Ramos (cell line): Measurements from ENCODE around the gene GRIK5.
"Not testable (repeated sequence)": the region's sequence is repeated elsewhere in the genome, so short reads cannot be mapped to it uniquely, and the experiment has no call there.

ENCODE experiments used
- in situ Hi-C: fragments of 300-500 bp; cut with MboI; formaldehyde crosslinking; loops from one replicate; pipeline ENCODE4 v1.14.3; 2022; ENCODE audit warnings: low sequenced_read_pairs; ENCODE audit not compliant: unreplicated experiment

Gene GRIK5

DNA sequence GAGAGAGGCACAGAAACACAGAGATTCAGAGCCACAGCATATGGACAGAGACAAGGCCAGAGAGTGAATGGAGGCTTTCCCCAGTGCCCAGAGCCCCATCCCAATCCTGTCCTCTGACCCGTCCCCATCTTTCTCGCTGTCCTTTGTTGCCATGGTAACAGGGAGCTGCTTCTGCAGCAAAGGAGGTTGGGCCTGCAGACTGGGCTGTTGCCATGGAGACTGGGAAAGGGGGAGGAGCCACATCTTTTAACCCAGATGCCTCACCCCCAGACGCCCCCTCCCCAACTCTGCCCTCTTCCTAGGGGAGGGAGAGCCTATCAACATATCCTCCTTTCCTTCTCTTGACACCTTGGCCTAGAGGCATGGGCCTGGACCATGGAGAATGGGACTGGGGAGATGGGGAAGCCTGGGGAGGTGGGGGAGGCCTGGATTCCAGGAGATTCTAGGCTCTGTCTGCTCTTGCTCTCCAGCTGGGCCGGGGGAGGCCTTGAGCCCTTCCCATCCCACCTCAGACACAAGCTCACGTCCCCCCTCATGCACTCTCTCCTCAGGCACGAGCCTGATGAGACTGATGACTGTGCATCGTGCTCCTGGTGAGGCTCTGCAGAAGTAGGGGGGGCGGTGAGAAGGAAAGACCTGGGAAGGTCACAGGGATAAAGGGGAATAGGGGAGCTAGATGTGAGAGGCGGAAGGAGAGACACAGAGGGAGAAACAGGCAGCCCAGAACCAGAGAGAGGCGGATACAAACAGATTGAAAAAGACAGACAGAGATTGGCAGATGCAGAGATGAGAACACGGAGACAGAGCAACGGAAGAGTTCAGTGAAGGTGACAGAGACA, 73.8 kb downstream of the GRIK5 start:
- in situ Hi-C loops = no loop called here

DNA sequence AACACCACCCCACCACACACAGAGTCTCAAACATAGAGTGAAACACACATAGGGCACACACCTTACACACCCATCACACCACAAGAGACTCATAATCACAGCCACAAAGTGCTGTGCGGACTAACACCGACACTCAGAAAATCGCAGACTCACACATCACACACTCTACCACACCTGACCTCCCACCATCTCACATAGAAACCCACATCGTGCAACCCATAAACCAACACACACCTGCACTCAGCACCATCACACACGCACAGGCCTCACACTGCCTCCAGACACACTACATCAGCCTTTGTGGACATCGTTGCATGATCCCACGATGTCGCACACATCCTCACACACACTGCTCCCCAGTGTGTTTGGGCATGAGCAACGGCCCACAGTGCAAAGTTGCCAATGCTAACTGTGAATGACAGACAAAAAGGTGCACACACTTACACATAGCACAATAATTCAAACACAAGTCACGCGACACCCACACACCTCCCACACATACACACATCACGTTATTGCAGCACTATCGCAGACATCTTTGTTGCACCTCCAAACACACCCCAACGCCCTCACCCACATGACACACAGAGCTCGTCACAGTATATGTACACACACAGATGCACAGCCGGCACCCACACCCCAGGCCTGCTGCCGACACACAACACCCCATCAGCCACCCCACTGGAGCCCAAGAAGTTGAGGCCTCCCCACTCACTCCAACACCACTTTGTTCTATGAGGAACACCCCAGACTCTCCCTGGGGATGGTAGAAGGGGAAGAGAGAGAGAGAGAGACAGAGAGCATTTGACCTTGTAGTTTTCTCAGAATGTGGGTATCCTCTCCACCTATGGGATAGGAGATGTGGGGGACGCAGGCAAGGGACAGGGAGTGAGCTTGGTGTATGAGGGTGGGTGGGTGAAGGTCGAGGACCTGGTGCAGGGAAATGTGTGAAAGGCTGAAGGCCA, 74.7 kb downstream of the GRIK5 start:
- in situ Hi-C loops = no loop called here

DNA sequence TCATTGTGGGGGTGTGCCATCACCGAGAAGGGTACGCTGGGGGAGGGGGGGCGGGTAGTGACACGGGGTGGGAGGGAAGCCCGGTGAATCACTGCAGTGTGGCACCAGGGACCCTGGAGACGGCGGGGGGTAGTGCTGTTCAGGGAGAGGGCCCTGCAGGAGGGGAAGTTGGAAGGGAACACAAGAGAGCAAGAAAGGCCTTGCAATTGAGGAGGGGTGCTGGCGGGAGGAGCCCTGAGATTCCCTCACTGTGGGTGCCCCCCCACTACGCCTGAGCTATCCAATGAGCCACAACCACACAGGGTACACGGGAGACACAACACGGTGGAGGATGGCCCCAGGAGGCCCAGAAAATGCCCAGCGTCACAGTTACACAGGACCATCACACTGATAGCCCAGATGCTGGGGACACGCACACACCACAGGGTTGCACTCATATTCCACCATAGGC, 75.5 kb downstream of the GRIK5 start:
- in situ Hi-C loops = no loop called here

DNA sequence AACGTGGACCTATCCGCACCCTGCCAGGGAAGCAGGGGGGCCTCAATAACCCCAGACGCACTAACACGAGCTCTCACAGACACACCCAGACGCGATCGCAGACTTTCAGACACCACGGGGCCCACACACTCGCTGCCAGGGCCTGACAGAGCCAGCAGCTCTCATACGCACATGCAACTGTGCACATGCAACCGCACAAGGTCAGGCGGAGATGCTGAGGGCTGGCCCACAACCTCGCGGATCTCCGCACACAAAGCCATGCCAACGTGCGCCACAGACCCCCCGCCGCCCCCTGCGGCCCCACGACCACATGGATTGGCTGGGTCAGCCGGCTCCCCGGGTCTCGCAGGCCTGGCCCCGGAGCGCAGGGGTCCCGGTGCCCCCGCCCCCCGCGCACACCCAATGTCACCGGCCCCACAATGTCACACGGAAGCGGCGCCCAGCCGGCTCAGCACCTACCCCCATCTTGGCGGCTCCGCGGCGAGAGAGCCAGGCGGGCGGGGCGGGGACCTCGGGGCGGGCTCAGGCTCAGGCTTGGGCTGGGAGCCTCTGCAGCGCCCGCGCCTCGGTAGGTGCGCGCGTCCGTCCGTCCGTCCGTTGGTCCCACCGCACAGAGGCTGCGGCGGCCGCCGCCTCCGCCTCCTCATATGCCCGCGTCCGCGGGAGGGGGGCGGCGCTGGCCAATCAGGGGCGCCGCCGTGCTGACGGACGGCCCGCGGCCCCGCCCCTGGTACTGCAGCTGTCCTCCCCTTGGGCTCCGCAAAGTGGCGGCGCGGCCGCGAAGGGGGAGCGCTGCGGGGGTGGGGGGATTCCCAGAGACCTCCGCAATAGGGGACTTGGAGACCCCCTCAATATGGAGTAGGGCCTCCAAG, 76.2 kb downstream of the GRIK5 start, which contains the start of gene ATP1A3:
Gene ATP1A3 (minus strand): TSS at position 619 of the 872 bp plus-strand sequence. CDS start 154 bp downstream, at position 465.
- in situ Hi-C loops = no loop called here

DNA sequence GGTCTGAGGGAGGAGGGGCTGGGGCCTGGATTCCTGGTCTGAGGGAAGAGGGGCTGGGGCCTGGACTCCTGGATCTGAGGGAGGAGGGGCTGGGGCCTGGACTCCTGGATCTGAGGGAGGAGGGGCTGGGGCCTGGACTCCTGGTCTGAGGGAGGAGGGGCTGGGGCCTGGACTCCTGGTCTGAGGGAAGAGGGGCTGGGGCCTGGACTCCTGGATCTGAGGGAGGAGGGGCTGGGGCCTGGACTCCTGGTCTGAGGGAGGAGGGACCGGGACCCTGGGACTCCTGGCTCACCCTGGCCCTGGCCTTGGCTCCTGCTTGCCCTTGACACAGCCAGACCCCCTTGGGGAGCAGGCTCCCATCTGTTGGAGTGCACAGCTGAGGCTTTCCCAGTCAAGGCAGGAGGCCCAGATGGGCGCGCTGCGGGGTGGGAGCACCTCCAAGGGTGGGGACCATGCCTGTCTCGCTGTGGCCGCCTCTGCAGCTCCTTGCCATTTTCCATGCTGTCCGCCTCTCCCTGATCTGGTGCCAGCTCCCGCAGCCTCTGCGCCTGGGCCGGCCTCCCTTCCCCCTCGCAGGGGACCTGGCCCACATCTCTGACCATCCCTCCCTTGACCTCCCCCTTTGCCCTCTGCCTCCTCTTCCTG, 78.0 kb downstream of the GRIK5 start:
- in situ Hi-C loops = not testable (repeated sequence)

DNA sequence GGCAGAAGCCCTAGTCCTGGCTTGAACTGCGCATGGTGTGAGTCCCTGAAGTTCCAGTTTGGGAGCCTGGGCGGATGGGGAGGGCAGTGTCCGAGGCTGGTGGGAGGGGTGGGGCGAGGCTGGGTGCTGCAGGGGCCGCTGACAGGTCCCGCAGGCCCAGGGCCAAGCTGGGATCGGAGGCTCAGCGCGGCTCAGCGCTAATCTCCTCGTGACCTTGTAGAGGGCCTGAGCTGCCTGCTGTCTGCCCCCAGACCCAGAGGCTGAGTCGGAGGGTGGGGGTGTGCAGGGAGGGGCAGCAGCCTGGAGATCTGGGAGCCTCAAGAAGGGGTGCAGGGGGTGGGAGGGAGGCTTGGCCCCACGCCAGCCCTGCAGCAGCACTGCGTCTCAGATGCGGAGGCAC, 79.0 kb downstream of the GRIK5 start:
- in situ Hi-C loops = no loop called here

DNA sequence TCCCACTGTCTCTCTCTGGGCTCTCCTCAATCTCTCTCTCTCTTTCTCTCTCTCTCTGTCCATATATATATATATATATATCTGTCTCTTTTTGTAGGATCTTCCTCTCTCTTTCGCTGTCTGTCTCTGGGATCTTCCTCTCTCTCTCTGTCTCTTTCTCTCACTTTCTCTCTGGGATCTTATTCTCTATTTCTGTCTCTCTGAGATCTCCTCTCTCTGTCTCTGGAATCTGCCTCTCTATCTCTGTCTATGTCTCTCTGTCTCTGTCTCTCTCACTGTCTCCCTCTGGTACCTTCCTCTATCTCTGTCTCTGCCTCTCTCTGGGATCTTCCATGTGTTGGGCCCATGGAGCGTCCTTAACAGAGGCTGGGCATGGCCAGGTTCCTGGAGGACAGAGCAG, 79.4 kb downstream of the GRIK5 start:
- in situ Hi-C loops = no loop called here

DNA sequence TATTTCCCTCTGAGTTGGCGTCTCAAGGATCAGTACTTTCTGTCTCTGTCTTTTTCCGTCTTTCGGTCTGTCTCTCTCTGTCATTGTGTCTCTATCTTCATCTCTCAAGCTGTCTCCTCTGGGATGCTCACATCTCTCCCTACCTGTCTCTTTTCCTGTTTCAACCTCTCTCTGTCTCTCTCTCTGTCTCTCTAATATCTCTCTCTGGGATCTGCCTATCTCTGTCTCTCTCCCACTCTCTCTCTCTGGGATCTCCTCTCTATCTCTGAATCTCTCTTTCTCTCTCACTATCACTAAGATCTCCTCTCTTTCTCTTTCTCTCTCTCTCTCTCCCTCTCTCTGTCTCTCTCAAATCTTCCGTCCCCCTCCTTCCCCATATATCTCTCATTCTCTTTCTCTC, 80.0 kb downstream of the GRIK5 start:
- in situ Hi-C loops = no loop called here

DNA sequence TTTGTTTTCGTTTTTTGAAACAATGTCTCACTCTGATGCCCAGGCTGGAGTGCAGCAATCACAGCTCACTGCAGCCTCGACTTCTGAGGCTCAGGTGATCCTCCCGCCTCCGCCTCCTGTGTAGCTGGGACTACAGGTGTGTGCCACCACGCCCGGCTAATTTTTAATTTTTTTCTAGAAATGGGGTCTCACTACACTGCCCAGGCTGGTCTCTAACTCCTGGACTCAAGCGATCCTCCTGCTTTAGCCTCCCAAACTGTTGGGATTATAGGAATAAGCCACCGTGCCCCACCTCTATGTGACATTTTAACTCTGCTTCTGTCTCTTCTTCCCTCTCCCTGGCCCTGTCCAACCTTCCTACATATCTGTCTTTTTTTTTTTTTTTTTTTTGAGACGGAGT, 81.1 kb downstream of the GRIK5 start:
- in situ Hi-C loops = no loop called here

GRCh38 chr19:41987141-41987860, 82.7 kb downstream of the GRIK5 start:
- in situ Hi-C loops = no loop called here

- in situ Hi-C loops = no loop called here
These were observed 85.0 kb downstream of the GRIK5 start for GRCh38 chr19:41984961-41985360.

- in situ Hi-C loops = no loop called here
These were observed 88.3 kb downstream of the GRIK5 start for GRCh38 chr19:41981724-41982123.

DNA sequence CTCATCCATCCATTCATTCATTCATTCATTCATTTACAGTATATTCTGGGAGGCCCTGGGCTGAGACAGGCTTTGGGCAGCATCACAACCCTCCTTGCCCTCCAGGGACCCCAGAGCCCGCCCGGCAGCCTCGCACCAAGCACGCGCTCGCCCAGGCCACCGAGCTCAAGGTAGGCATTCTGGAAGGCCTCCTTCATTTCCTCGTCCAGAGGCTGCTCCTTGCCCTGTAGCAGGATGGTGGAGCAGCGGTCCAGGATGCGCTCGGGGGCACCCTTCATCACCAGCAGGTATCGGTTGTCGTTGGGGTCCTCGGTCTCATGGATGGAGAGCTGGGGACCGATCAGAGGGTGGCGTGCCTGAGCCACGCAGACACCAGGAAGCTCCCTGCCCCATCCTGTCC, 91.5 kb downstream of the GRIK5 start:
- in situ Hi-C loops = no loop called here

GRCh38 chr19:41977916-41978315, 92.1 kb downstream of the GRIK5 start:
- in situ Hi-C loops = no loop called here

- in situ Hi-C loops = no loop called here
These were observed 95.4 kb downstream of the GRIK5 start for GRCh38 chr19:41974652-41975051.

DNA sequence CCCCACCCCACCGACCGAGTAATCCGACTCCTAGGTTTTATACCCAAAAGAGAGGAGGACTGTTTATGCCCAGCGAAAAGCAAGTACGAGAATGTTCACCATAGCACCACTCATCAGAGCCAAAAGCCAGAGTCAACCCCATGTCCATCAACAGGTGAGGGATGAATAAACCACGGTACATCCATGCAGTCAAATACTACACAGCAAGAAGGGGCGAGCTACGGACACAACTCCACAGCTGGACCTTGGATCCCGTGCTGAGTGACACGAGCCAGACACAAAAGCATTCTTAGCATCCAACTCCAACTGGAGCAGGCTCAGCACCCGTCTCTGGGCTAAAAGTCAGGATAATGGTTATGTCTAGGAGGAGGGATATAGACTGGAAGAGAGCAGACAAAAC, 98.6 kb downstream of the GRIK5 start:
- in situ Hi-C loops = no loop called here

GRCh38 chr19:41969772-41970458, 100.1 kb downstream of the GRIK5 start:
- in situ Hi-C loops = no loop called here
